ENCODE measurements around the gene CASP10.

The CASP10 gene

DNA sequence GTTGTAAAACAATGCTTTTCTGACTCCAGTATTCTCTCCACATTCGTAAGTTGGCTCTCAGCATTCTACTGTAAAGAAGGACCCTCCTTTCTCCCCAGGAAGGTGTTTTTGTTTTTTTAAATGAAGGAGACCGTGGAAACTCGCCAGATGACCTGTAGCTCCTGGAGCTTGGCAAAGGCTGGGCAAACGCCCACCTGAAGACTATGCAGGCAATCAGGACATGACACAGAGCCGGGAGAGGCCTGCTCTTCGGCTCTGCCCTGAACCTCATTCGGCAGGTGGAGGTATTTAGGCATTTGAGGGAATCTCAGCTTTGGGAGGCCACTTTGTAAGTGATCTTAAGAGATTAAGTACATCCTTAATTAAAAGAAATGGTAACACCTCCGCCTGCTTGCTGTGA lies 17.4 kb downstream of the CASP10 start:
- no peak for DNase-seq

DNA sequence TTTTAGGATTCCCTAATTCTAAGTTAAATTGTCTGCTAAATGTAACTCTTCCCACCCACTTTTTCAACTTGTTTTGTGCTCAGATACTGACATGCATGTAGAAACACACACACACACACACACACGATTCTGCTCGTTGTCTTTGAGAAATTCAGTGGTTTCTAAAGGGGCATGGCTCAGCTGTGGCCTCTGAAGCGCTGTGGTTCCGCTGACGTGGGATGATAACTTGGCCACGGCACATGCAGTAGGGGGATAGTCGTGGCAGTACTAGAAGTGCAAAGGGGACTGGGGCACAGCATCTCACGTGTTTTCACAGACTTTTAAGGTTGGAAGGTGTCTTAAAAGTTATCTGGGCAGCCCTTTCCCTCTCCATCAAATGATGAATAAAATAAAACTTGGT lies 18.4 kb downstream of the CASP10 start:
- DNase-seq = no peak

DNA sequence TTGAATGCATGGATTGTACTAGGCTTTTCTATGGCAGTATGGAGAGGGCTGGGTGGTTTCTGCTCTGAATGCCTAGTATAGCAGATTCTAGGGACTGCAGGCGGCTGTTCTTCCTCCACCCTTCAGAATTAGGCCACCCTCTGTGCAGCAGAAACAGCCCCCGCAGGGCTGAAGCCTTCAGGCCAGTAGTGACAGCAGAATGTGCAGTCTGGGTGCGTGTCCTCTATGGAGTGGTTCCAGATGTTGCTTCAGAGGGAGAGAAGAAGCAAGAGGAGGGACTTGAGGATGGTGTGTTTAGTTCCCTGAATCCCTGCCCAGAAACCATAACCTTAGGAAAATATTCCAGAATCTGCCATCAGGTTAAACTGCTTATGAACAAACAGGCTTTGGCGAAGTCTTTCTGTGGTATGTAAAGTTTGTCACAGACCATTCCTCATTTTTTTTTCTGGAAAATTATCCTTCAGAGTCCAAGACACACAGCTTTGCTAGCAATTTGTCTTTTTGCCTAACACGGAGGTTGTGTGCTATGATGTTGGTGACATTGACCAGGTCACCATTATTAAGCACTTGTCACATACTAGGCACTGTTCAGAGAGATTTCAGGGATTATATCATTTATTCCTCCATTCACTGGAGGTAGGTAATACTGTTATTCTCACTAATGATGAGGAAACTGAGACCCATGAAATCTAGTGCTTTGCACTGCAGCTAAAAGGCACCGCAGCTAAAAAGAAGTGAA lies 21.1 kb downstream of the CASP10 start:
- DNase-seq = no peak

DNA sequence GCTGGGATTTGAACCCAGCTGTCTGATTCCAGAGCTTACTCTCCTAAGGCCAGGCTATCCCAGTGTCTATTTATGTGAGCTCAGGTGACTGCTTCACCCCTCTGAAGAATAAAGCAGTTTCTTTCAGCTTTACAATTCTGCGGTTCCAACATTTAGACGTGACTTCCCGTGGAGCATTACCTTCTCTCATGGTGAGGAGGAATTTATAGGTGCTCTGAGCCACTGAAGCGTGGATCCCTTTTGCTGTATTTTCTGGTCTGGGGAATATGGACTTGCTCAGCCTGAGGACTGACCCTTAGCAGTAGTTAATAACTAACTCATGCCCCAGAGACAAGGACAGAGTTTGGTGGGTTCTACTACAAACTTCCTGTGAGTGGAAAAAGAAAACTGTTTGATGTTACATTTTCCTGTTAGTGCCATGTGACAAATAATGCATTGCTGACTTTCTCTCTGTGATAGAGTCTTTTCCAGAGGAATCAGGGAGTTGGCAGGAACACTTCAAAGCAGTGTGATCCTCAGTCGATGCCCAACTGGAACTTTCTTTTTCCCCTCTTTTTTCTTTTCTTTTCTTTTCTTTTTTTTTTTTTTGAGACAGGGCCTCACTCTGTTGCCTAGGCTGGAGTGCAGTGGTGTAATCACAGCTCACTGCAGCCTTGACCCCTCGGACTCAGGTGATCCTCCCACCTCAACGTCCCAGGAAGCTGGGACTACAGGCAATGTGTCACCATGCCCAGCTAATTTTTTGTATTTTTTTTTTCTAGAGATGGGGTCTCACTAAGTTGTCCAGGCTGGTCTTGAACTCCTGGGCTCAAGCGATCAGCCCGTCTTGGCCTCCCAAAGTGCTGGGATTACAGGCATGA lies 21.9 kb downstream of the CASP10 start:
- no peak for DNase-seq

DNA sequence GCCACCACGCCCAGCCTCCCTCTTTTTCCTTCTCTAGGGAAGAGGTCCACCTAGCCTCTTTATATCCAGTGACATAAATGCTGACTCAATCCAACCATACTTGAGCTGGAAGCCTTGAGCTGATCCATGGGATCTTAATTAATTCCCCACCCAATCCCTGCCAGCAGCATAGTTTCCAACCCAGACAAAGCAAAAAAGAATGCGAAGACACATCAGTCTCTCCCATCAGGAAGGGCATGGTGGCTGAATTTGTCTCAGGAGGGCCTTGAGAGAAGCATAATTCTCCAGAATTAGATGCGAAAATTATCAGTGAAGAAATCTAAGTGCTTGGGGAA lies 22.5 kb downstream of the CASP10 start:
- no peak for DNase-seq

DNA sequence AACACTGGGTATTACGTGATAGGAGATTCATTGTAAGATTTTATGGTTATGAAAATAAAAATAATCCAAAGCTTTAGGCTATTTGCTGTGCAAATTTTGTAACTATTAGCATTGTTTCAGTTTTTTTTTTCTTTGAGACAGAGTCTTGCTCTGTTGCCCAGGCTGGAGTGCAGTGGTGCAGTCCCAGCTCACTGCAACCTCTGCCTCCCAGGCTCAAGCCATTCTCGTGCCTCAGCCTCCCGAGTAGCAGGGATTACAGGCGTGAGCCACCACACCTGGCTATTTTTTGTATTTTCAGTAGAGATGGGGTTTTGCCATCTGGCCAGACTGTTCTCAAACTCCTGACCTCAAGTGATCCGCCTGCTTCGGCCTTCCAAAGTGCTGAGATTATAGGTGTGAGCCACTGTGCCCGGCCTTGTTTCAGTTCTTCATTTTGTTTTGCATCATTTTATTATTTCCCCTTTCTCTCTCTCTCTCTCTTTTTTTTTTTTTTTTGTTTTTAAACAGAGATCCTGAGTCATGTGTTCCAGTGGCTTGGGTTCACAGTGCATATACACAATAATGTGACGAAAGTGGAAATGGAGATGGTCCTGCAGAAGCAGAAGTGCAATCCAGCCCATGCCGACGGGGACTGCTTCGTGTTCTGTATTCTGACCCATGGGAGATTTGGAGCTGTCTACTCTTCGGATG lies 25.8 kb downstream of the CASP10 start:
- DNase-seq = no peak

DNA sequence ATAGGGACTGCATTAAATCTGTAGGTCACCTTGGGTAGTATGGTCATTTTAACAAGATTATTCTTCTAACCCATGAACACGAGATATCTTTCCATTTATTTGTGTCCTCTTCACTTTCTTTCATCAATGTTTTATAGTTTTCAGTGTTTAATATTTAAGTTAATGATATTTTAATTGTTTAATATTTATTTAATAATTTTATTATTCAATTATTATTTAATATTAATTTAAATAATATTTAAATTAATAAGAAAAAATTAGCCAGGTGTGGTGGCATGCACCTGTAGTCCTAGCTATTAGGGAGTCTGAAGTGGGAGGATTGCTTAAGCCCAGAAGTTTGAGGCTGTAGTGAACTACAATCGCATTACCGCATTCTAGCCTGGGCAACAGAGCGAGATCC lies 33.0 kb downstream of the CASP10 start:
- no peak for DNase-seq

DNA sequence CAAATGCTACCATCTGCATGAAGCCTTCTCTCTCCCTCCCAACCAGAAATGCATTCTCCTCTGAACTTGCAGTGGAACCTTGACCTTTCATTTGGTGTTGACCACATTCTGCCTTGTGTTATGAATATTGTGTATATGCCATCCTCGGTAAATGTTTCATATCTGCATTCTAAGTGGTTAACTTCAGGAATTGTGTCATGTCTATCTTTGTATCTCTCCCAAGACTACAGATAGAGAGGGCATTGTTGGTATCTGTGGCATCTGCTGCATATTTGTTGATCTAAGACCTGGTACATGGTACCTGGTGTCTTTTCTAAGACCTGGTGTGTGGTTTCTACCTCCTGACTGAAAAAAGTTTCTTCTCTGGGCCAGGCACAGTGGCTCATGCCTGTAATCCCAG lies 34.0 kb downstream of the CASP10 start:
- no peak for DNase-seq

DNA sequence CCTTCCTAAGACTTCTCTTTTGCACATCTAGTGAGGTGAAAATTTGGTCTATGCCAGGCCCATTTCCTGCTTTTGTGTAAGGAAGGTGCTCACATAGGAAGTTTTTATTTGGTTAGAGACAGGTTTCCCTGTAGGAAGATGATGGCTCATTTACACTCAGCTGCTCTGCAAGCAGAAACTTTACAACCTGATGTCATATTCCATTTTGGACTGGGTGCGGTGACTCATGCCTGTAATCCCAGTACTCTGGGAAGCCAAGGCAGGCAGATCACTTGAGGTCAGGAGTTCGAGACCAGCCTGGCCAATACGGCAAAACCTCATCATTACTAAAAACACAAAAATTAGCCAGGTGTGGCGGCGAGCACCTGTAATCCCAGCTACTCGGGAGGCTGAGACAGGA lies 35.8 kb downstream of the CASP10 start:
- no peak for DNase-seq

DNA sequence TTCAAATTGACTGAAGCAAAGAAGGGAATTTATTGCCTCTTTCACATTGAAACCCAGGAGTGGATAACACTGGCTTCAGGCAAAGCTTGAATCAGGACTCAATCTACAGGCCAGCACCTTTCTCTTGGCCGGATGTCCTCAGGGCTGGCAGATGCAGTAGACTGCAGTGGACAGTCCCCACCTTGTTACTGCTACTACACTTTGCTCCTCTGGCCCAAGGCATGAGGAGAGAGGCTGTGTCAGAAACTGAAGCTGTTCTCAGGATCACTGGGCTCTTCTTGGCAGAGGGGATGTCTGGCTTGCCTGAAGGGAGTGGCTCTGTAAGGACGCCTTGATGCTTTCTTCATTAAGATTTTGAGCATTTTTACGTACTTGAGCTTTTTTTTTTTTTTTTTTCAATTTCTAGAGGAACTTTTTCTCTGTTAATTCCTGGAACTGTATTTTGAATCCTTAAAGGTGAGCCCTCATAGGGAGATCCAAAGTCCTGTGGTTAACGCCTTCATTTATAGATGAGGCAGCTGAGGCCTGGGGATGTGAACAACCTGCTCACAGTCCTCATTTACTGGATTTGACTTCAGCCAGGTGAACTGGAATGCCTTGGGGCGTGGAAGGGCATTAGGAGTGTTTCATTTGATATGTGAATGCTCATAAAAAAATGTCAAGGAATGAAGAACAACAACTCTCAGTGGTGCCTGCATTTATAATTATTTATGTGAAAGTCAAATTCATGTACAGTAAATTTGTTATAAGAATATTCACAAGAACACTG lies 36.6 kb downstream of the CASP10 start:
- DNase-seq = no peak

DNA sequence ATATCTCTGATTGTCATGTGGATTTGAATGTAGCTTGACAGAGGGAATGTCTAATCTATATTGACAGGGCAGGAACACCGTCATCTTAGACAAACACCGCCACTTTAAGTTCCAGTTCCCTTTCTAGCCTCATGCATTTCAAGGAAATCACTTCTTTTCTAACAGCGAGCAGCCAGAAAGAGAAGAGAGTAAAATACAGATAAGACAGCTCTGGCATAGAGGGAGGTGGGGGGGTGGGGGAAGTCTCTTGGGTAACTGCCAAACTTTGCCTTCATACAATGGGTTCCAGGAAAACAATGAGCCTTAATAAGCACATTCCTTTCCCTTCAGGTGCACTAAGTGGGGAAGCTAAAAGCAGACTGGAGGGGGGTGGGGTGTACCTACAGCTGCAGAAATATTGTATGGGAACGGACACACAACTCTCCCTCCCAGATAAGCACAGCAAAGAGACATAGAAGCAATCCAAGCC lies 37.2 kb downstream of the CASP10 start:
- no peak for DNase-seq

DNA sequence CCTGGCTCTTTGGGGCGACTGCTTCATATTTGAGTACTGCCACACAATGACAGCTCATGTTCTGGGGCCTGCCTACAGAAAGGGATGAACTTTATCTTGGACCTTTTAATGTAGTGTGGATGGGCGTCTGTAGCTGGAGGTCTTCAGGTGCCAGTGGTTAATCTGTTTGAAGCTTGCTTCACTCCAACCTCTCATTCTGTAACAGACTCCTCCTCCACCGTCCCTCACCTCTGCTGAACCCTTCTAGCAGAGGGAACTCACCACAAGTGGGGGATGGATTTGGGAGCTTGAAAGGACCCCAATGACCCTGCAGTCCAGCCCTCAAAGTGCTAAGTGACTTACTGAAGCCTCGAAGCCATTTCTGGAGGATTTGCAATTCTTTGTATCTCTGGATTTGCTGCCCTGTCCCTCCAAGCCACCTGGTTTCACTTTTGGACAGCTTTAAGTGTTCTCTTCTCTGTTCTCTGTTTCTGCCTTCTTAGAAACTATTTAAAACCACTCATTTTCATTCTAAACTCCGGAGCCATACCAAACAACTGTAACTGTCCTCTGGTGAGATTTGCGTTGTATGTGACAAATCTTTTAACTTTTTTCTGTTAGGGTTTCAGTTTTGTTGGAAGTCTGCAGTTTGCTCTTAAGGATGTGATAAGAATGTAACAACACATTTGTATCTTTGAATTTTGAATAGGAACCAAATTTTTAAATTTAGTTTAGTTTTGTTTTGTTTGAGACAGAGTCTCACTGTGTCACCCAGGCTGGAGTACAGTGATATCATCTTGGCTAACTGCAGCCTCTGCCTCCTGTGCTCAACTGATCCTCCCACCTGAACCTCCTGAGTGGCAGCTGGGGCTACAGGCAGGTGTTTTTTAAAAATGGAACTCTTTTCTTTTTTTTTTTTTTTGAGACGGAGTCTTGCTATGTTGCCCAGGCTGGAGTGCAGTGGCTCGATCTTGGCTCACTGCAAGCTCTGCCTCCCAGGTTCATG lies 40.4 kb downstream of the CASP10 start:
- no peak for DNase-seq

DNA sequence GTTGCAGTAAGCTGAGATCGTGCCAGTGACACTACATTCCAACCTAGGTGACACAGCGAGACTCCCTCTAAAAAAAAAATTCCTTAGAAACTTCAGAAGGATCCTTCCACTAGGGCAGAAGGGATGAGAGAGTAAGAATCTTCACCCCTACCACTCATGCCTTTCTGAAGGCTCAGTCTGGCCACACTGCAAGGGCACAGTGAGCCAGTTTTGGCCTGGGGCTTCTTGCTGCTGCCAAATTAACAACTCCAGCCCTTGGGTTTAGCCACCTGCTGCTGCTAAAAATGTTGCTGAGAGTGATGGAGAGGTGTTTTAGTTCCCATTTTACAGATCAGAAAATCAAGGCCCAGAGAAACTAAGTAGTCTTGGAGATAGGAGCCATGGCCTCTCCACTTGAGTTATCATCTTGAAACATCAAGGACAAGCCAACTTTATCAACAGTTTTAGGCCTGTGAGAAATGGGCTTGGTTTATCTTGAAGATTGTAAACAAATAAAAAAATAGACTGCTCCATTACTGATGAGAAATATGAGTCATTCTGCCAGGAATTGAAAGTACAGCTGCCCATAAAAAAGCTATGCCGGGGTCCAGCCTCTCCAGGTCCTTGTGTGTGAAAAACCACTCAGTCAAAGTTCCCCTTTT lies 45.5 kb downstream of the CASP10 start:
- DNase-seq = no peak

DNA sequence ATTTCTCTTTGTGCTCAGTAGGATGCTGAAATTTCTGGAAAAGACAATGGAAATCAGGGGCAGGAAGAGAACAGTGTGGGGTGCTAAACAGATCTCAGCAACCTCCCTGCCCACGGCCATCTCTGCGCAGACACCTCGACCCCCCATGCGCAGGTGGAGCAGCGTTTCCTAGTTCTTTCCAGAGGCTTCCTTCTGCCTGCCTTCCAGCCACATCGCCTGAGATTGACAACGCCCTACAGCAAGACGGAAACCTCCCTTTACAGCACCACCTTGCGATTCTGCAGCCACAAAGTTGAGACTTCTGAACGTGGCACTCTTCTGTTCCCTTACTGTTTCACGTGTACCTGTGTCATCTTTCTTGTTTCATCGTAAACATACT lies 46.0 kb downstream of the CASP10 start:
- DNase-seq = no peak

DNA sequence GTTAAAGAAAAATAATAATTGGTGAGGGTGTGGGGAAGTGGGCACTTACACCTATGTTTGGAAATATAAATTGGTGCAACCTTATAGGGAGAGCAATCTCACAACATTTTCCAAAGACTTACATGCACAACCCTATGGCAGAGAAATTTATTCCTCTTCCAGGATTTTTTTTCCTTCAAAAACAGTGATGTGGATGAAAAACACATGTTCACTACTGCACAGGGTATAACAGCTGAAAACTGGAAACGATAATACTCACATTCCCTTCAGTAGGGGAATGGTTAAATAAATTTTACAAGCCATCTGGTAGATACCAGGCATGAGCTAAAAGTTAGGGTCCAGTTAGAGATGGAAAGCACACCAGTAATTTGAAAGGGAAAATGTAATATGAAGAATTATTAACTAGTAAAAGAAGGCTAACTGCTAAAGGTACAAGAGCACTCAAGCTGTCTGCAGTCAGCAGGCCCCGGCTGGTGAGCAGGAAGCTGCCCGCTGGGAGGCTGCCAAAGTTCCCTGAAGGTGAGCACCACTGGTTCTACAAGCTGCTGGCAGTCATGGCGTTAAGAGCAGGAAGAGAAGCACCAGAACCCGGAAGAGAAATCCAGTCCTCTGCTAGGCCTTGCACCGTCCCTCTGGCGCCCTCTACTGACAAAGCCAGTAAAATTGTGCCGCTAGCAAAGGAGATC lies 49.0 kb downstream of the CASP10 start:
- peak; percentile 84 for DNase-seq

DNA sequence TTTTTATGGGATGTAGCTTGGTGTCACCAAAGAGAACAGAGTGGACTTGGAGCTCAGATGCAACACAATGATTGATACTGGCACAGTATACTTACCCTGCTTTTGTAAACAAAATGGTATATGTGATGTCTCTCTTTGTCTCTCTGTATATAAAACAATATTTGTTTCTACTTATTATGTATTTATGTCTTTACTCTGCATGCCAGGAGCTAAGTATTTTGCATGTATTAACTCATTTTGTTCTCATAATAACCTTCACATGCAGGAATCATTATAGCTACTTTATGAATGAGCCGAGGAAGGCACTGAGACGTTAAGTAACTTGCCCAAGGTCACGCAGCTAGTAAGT lies 49.5 kb downstream of the CASP10 start:
- DNase-seq = no peak

DNA sequence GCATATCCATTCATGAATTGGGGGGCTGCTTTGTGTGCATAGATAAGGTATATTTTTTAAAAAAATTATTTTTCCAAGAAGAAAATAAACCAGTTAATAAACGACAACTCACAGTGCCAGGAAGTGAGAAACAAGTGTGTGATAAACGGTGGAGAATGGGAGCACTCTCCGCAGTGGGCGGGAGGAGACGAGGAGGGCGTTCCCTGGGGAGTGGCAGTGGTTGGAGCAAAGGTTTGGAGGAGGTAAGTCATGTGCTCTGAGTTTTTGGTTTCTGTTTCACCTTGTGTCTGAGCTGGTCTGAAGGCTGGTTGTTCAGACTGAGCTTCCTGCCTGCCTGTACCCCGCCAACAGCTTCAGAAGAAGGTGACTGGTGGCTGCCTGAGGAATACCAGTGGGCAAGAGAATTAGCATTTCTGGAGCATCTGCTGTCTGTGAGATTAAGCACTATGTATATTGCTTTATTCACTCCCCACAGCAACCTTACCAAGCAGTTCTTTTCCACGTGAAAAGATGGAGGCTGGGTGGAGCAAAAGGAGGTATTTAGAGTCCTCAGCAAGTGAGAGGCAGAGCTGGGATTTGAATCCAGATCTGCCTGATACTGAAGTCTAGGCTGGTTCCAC lies 50.4 kb downstream of the CASP10 start:
- DNase-seq = peak; percentile 84

DNA sequence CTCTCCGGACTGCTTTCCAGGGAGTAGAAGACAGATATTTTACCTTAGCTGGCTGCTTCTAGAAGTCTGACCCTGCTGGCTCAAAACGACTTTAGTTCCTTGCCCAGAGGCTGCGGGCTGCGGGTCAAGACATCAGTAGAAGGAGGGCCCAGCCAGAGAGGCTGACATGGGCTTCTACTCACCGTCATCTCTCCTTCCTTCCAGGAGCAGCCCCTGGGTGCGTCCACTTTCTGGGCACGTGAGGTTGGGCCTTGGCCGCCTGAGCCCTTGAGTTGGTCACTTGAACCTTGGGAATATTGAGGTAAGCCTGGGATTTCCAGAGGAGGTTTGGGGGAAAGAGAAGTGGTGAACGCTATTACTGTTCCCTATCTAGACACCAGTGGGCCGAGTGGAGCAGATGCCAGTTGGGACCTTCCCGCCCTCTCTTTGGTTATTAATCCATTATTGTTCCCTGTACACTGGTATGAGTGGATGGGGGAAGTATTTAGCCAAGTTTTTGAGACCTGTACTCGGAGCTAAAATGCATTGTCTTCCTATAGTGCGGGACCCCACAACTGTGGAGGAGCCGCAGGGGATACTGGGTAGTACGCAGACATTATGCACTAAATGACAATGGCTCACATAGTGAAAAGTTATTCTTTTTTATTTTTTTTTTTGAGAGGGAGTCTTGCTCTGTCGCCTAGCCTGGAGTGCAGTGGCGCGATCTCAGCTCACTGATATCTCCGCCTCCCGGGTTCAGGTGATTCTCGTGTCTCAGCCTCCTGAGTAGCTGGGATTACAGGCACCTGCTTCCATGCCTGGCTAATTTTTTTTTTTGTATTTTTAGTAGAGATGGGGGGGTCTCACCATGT lies 51.1 kb downstream of the CASP10 start:
- peak; percentile 17 for DNase-seq

DNA sequence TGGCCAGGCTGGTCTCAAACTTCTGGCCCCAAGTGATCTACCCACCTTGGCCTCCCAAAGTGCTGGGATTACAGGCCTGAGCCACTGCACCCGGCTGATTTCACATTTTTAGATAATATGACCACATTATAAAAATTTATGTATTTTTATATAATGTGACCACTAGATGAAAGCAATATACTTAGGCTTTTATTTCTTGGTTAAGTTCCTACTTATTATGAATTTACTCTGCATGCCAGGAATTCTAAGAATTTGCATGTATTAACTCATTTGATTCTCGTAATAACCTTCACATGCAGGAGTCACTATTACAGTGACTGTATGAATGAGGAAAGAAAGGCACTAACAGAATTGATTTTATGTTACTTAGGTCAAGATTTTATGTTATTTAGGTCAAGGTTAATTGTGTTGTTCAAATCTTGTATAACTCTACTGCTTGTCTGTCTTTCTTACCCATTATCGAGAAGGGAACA lies 51.8 kb downstream of the CASP10 start:
- DNase-seq = no peak
